Gastroesophageal sphincter (tissue), 4 donors: Measurements from ENCODE around the gene AKAP13. TPM values are rescaled to one million over a fixed set of nuclear protein-coding genes. Genes with fewer than 3 reads are reported as not detected.
A peak's percentile ranks its signal among the peaks of the same experiment; 100 is the strongest.
"Not testable (repeated sequence)": the region's sequence is repeated elsewhere in the genome, so short reads cannot be mapped to it uniquely, and the experiment has no call there.

Source experiments
- ATAC-seq: fragments of 150-250 bp; one replicate; pipeline ENCODE4 v1.9.1; 2016; ENCODE audit warnings: mild to moderate bottlenecking, moderate library complexity
- H3K27ac ChIP-seq, 4 donors: fragments of 200-600 bp; sonication (generic) in 3 of 4; 1 replicate in 3 of 4; 2 replicates in 1 of 4; pipeline ENCODE4 v1.5.1; 2016 to 2019
- H3K27me3 ChIP-seq: fragments of 200-600 bp; sonication (generic); one replicate; pipeline ENCODE4 v1.5.1; 2019
- H3K36me3 ChIP-seq, 2 donors: fragments of 200-600 bp; sonication (generic); one replicate each; pipeline ENCODE4 v1.5.1; 2019; ENCODE audit warnings: control low read depth in 1 of 2
- H3K4me1 ChIP-seq, 3 donors: fragments of 200-600 bp; sonication (generic); 1 replicate in 2 of 3; 2 replicates in 1 of 3; pipeline ENCODE4 v1.5.1; 2016 to 2019; ENCODE audit warnings: control low read depth in 2 of 3
- H3K4me3 ChIP-seq, 2 donors: fragments of 200-600 bp; sonication (generic); one replicate each; pipeline ENCODE4 v1.5.1; 2019; ENCODE audit warnings: mild to moderate bottlenecking in 1 of 2, moderate library complexity in 1 of 2
- H3K9me3 ChIP-seq, 3 donors: fragments of 200-600 bp; sonication (generic); one replicate each; pipeline ENCODE4 v1.5.1; 2017 to 2019; ENCODE audit warnings: control low read depth in 2 of 3
- CTCF ChIP-seq, 4 experiments: fragments of 200-600 bp in 2 of 4; fragments of 450-650 bp in 2 of 4; sonication (generic) in 1 of 4; IDR thresholded peaks; one replicate each; pipeline ENCODE4 v1.5.1; 2017 to 2019; ENCODE audit warnings: antibody characterized with exemption in 4 of 4, mild to moderate bottlenecking in 2 of 4, moderate library complexity in 2 of 4
- EP300 ChIP-seq: sonication (generic); formaldehyde crosslinking; IDR thresholded peaks from one replicate; pipeline ENCODE4 v1.6.1; 2017; ENCODE audit warnings: antibody characterized with exemption, mild to moderate bottlenecking
- POLR2A ChIP-seq, 2 donors: fragments of 450-650 bp; IDR thresholded peaks; one replicate each; pipeline ENCODE4 v1.6.1; 2017; ENCODE audit warnings: antibody characterized with exemption in 2 of 2, mild to moderate bottlenecking in 2 of 2, moderate library complexity in 1 of 2
- POLR2AphosphoS5 ChIP-seq: sonication (generic); formaldehyde crosslinking; IDR thresholded peaks from one replicate; pipeline ENCODE4 v1.6.1; 2017; ENCODE audit warnings: antibody characterized with exemption
- WGBS, 2 donors: methylation state at CpG; one replicate each; pipeline ENCODE4 v1.1.5; 2018; ENCODE audit warnings: low coverage in 1 of 2; 5-methylcytosine and 5-hydroxymethylcytosine counted together
- total RNA-seq, 4 donors: library from RNA; depleted of rRNA; stranded (reverse); fragments of >200 nt; gene quantifications; one replicate each; pipeline ENCODE4 v1.1.0, GENCODE V29; 2016

Gene AKAP13
- total RNA-seq, 4 donors from 2014 or later = 196 to 252 (median 215) TPM

- H3K9me3 ChIP-seq = no peaks in the 10 kb centered on the region
- peaks cover 0 to 34% (median 9%) of the 10 kb centered on the region in 3 donors for H3K4me1 ChIP-seq
- peaks cover 2 to 65% of the 10 kb centered on the region in 2 donors for H3K36me3 ChIP-seq
- ATAC-seq = no peak
- WGBS, 2 donors = 81% methylated on average over 3 of the region's 3 CpGs; no CpG with 5 or more reads in 1 of the 2 donors
- H3K4me3 ChIP-seq = no peak overlapping the region
- no peak overlapping the region for H3K27ac ChIP-seq
- H3K27me3 ChIP-seq = no peaks in the 10 kb centered on the region
- TF ChIP-seq POLR2A (IDR thresholded peaks at IDR 0.05) (no peak), POLR2AphosphoS5 (no peak), EP300 (no peak), CTCF (IDR thresholded peaks at IDR 0.05) (no peak)
Measured at GRCh38 chr15:85661859-85662258, 281.5 kb downstream of the AKAP13 start.

- H3K4me3 ChIP-seq, ATAC-seq, H3K27me3 ChIP-seq, H3K27ac ChIP-seq, H3K9me3 ChIP-seq: not testable (repeated sequence)
- peaks cover 12 to 34% (median 17%) of the 10 kb centered on the region in 3 donors for H3K4me1 ChIP-seq
- peaks cover 2 to 69% of the 10 kb centered on the region in 2 donors for H3K36me3 ChIP-seq
- 97 to 100% methylated on average over 3 to 6 of the region's 6 CpGs for WGBS, 2 donors
Measured at GRCh38 chr15:85665677-85666076, 285.3 kb downstream of the AKAP13 start.

- TF ChIP-seq EP300 (no peak), POLR2AphosphoS5 (peak; percentile 81), CTCF (IDR thresholded peaks at IDR 0.05) (no peak), POLR2A (IDR thresholded peaks at IDR 0.05) (no peak)
- ATAC-seq = peak; percentile 94
- Histone ChIP-seq H3K4me1 (peaks cover 24 to 54% (median 29%) of the 10 kb centered on the region in 3 donors), H3K9me3 (no peaks in the 10 kb centered on the region), H3K4me3 (no peak overlapping the region), H3K27me3 (no peaks in the 10 kb centered on the region), H3K36me3 (peaks cover 6 to 58% of the 10 kb centered on the region in 2 donors), H3K27ac (peak overlapping the region; percentile 81 to 88 (median 83))
- 4 to 5% methylated on average over 5 of the region's 5 CpGs for whole genome bisulfite sequencing, 2 donors
Measured at GRCh38 chr15:85667491-85668424, 287.4 kb downstream of the AKAP13 start.

GRCh38 chr15:85671156-85671555 is 290.8 kb downstream of the AKAP13 start:
- WGBS, 2 donors = 80 to 89% methylated on average over 1 of the region's 1 CpG
- peaks cover 4 to 43% of the 10 kb centered on the region in 2 donors for H3K36me3 ChIP-seq
- peak; percentile 43 for TF ChIP-seq POLR2AphosphoS5
- TF ChIP-seq EP300 = no peak
- H3K27ac ChIP-seq = peak overlapping the region; percentile 52 to 82 (median 72)
- no peaks in the 10 kb centered on the region for H3K9me3 ChIP-seq
- H3K4me3 ChIP-seq = no peak overlapping the region
- no peaks in the 10 kb centered on the region for H3K27me3 ChIP-seq
- peaks cover 29 to 72% (median 35%) of the 10 kb centered on the region in 3 donors for H3K4me1 ChIP-seq
- peak; percentile 25 for ATAC-seq

GRCh38 chr15:85672332-85673084 is 292.1 kb downstream of the AKAP13 start:
- Histone ChIP-seq H3K4me3 (no peak overlapping the region), H3K27me3 (no peaks in the 10 kb centered on the region), H3K9me3 (no peaks in the 10 kb centered on the region), H3K36me3 (peaks cover 4 to 54% of the 10 kb centered on the region in 2 donors), H3K27ac (peak overlapping the region; percentile 63 to 82 (median 78)), H3K4me1 (peaks cover 24 to 68% (median 27%) of the 10 kb centered on the region in 3 donors)
- TF ChIP-seq CTCF (IDR thresholded peaks at IDR 0.05) (no peak), EP300 (no peak), POLR2AphosphoS5 (peak; percentile 36)
- WGBS, 2 donors = 0 to 27% methylated on average over 1 of the region's 1 CpG
- no peak for ATAC-seq
